ENCODE measurements around the gene ANKDD1B. TPM values are rescaled to one million over a fixed set of nuclear protein-coding genes. Genes with fewer than 3 reads are reported as not detected.

Gene ANKDD1B
- total RNA-seq, 1 donor from 2014 or later, result 3.6 TPM

DNA sequence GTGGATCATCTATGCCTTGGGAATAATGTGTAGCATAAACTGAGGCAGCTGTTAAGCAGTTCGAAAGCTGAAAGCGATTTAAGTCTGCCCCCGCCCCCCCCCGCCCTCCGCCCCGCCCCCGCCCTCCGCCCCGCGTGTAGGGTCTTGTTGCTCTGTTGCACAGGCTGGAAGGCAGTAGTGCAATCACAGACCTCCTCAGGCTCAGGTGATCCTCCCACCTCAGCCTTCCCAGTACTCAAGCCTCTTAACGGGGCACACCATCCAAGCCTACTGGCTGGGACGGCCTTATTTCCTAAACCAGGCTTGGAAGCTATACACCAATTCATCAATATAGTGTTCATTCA, 945 bp downstream of the ANKDD1B start:
- ATAC-seq (no peak), DNase-seq (ENCODE audit: low spot score) (no peak)
- intact Hi-C loops (cut with DNase I), result no loop called here

DNA sequence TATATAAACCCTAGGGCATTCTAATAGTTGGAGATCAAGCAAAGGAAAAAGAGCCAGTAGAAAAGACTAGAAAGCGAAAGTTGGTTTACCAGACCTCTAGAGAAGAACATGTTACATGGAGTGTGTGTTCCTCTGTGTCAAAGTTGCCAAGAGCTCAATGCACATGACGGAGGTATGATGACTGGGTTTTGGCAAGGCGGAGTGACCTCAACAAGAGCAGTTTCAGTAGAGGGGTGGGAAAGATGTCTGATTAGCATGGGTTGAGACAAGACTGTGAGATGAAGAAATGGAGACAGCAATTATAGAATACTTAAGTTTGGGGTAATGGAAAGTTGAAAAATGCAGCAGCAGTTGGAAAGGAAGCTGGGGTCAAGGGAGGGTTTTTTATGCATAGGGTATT, 1.6 kb downstream of the ANKDD1B start:
- ATAC-seq, result no peak
- intact Hi-C loops (cut with DNase I), result no loop called here
- no peak for DNase-seq (ENCODE audit: low spot score)

DNA sequence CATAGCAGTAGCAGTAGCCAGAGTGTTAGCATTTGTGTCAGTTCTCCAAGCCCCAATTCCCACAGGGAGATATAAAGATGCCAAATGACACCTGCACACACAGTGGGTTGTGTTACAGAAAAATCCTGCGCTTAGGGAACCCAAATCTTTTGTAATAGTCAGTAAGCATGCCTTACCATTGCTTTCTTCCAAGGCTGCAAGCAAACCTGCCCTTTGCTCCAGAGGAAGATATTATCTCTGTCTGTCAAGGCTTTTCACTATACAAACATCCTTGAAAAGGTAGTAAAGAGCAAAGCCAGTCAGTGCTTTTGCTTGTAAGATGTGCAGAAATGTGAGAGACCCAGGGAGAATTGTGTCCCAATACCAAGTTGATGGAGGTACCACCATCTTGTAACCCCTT, 2.9 kb downstream of the ANKDD1B start:
- DNase-seq (ENCODE audit: low spot score) (no peak), ATAC-seq (no peak)
- intact Hi-C loops (cut with DNase I), result no loop called here

DNA sequence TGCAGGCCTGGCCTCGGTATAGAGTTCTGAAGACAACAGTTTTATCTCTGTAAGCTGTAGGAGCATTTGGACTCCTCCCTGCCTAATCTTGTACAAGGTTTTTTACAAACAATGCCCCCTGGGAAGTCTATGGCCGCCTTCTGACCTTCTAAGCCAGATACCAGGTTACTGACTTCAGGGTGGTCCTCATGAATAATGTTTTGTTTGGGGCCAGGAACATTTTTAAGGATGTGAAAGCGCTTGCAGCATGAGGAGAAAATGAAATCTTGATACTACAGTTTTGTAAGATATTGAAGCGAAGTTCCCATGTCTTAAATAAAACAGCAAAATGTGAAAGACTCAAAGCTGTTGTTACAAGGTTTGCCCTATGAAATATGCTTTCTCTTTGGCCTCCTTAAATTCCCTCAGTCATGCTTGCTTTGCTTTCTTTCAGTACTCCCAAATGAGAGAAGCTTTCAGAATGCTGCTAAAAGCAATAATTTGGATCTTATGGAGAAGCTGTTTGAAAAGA, 5.2 kb downstream of the ANKDD1B start:
- intact Hi-C loops (cut with DNase I), result no loop called here
- DNase-seq (ENCODE audit: low spot score) (no peak), ATAC-seq (peak; percentile 72)

DNA sequence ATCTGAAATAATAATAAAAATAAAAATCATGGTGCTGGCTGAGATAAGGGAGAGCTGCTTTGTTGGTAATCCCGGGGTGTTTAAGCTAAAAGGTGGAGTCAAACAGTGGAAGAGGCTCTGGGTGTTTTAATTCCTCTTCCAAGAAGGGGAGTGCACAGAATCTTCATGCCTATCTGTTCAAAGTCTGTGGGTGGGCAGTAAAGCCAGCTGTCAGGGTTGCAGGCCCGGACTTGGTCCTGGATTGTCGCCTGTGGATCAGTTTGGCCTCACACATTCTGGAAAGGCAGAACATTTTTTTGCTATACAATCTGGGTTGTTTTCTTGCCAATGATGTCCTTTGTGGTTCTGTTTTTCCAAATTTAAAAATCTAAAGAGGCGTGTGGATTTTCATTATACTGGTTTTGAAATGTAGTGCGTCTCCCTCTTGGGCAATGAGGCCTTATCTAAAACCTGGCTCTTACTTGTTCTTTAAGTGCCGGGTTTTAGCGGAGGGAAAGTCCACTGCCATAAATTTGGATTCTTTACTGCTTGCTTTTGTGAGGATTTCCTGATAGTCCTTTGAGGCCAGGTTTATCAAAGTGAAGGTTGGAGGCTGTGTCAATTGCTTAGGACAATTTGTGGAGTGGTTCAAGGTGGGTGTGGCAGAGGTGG, 5.8 kb downstream of the ANKDD1B start:
- intact Hi-C loops (cut with DNase I), result no loop called here
- DNase-seq (ENCODE audit: low spot score) (no peak), ATAC-seq (peak; percentile 40)

DNA sequence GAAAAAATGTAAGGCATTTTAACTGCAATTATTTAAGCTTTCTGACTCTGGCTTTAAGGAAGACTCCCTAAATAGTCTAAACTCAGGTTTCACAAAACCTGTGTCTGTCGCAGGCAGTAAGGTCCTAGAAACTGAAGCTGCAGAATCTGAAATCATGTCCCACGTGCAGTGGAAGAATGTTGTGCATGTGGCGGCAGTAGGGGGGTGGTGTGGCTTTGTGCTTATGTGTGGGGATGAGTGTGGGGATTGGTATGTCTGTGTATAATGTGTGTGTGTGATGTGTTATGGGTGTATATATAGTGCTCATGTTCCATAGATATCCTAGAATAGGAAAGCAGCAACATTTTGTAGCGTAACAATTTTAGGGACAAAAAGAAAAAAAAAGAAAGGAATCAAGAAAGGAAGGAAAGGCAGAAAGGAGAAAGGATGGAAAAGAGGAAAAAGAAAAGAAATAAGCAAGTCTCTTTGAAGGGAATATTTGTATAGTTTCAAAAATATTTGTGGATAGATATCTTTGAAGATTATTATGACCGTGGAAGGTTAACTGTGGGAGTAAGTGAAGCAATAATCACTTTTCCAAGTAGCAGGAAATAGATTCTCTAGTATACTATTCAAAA, 6.6 kb downstream of the ANKDD1B start:
- intact Hi-C loops (cut with DNase I), result no loop called here

DNA sequence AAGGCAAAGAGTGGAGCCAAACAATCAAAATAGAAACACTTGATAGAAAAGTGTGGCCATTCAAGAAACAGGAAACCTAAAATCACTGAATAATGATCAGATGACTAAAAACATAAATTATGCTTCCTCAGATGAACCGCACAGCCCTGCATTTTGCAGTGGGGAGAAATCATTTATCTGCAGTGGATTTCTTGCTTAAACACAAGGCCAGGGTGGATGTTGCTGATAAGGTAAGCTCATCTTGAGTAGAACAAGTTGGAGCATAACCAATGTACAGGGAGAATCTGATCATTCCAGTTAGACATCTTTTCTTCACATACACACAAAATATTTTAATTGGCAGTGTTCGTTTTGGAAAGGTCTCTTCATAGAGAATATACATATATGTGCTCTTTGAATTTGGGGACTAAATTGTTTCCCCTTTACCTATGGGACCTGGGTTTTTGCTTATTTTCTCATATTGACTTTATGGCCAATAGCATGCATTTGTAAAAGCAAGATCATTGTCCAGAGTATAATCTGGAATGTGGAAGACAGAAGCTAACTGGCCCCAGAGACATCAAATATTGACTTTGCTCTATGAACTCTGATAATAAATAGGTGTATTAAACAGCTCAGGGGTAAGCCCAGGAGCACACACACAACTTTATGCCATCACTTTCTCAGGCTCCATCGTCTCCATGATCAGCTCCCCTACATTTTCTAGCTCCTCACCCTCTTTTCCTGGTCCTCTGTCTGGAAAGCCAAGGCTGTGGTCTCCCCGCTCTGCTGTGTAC, 9.1 kb downstream of the ANKDD1B start:
- ATAC-seq (no peak), DNase-seq (ENCODE audit: low spot score) (no peak)
- intact Hi-C loops (cut with DNase I), result no loop called here

More for the DNA sequence above, 6.6 kb downstream of the ANKDD1B start:
- DNase-seq (ENCODE audit: low spot score), result no peak
- ATAC-seq, result no peak

DNA sequence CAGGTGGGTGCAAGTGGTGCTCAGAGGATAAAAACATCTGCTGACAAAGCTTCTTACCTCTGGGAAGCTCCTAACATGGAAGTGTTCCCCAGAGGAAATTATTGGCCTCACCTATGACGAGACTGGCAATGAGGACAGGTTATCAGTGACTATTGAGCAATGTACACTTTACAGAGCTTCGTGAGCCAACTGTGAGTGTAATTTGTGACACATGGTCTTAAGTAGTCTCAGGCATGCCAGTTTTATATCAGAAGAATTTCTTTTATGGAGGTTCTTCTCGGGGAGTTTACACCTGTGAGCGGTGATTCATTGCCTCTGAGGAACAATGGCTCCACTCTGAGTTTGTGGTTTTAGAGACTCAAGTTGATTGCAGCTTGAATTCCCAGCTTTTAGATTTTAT, 11.3 kb downstream of the ANKDD1B start:
- no peak for ATAC-seq
- DNase-seq (ENCODE audit: low spot score), result no peak
- intact Hi-C loops (cut with DNase I), result no loop called here

- intact Hi-C loops (cut with DNase I), result no loop called here
- DNase-seq (ENCODE audit: low spot score), result no peak
Observed at GRCh38 chr5:75623846-75624245, 12.6 kb downstream of the ANKDD1B start.

DNA sequence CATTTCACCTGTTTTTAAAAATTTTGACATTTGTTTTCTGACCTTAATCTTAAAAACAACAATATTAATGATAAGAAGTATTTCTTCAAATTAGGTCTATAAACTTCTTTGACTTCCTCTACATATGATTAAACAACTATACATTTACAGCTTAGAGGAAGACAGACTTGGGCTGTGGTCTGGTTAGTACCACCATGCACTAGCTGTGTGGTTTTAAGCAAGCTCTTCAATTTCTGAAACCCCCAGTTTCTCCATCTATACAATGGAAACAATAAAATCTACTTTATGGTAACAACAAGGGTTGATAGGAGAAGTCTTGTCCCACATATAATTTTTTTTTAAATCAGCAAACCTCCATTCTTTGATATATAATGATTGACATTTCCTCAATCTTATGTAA, 15.7 kb downstream of the ANKDD1B start:
- DNase-seq (ENCODE audit: low spot score) (no peak), ATAC-seq (no peak)
- intact Hi-C loops (cut with DNase I), result no loop called here

More at GRCh38 chr5:75623846-75624245, 12.6 kb downstream of the ANKDD1B start:
- no peak for ATAC-seq

- intact Hi-C loops (cut with DNase I), result no loop called here
- no peak for DNase-seq (ENCODE audit: low spot score)
- peak; percentile 26 for ATAC-seq
Observed at GRCh38 chr5:75627801-75628200, 16.5 kb downstream of the ANKDD1B start.

DNA sequence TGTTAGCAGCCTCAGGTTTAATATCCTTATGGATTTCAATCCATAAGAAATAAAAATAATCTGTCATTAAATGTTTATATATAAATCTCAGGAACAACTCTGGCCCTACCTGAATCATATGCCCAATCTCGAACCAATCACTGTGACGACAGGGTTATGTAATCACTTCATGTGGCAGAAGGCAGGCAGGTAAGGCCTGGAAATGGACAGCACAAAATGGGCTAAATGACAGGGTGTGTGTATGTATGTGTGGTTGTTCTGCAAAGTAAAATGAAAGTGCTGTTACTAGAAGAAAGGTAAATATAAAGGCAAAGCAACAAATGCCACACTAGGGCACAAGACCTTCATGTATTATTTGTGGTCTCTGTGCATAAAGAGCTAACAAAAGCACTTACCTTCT, 19.6 kb downstream of the ANKDD1B start:
- intact Hi-C loops (cut with DNase I), result no loop called here
- ATAC-seq (no peak), DNase-seq (ENCODE audit: low spot score) (no peak)

DNA sequence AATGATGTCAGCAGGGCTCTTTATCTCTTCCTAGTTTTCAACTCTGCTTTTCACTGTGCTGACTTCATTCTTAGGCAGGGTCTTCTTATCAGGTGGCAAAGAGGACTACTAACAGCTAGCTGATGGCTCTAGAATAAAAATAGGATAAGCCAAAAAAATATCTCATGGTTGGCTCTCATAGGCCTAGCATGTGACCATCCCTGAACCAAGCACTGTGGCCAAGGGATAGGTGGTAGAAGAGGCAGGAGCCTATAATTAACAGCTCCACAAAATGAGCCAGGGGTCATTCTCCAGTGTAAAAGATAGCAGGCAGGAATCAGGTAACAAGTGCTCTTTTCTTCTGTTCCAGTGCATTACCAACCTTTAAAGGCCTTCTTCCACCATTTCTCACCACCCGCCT, 21.1 kb downstream of the ANKDD1B start:
- intact Hi-C loops (cut with DNase I), result no loop called here
- DNase-seq (ENCODE audit: low spot score) (no peak), ATAC-seq (no peak)

- no peak for ATAC-seq
- intact Hi-C loops (cut with DNase I), result no loop called here
Observed at GRCh38 chr5:75637949-75638348, 26.7 kb downstream of the ANKDD1B start.

GRCh38 chr5:75639535-75640311, 28.5 kb downstream of the ANKDD1B start:
- no peak for DNase-seq (ENCODE audit: low spot score)
- ATAC-seq, result no peak
- intact Hi-C loops (cut with DNase I), result no loop called here

More at GRCh38 chr5:75637949-75638348, 26.7 kb downstream of the ANKDD1B start:
- no peak for DNase-seq (ENCODE audit: low spot score)

GRCh38 chr5:75640395-75640794, 29.1 kb downstream of the ANKDD1B start:
- DNase-seq (ENCODE audit: low spot score), result no peak
- intact Hi-C loops (cut with DNase I), result no loop called here
- no peak for ATAC-seq

GRCh38 chr5:75640826-75641225, 29.6 kb downstream of the ANKDD1B start:
- DNase-seq (ENCODE audit: low spot score) (no peak), ATAC-seq (no peak)
- intact Hi-C loops (cut with DNase I), result no loop called here

DNA sequence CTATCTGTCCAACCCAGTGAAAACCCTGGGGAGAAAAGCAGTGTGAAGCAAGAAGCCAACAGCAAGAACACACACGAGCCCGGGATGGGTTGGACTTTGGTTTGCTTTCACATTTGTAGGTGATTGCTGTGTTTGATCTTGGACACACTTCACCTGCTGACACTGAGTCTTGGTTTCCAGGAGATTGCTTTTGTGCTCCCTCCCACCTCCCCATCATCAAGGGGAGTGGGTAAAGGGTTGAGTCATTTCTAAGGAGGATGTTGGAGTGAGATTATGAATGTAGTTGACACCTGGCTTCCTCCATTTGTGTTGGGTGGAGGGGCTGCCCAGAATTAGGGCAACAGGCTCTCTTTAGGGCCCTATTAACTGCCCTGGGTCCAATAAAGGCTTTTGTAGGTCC, 37.5 kb downstream of the ANKDD1B start:
- ATAC-seq, result no peak
- intact Hi-C loops (cut with DNase I), result no loop called here

DNA sequence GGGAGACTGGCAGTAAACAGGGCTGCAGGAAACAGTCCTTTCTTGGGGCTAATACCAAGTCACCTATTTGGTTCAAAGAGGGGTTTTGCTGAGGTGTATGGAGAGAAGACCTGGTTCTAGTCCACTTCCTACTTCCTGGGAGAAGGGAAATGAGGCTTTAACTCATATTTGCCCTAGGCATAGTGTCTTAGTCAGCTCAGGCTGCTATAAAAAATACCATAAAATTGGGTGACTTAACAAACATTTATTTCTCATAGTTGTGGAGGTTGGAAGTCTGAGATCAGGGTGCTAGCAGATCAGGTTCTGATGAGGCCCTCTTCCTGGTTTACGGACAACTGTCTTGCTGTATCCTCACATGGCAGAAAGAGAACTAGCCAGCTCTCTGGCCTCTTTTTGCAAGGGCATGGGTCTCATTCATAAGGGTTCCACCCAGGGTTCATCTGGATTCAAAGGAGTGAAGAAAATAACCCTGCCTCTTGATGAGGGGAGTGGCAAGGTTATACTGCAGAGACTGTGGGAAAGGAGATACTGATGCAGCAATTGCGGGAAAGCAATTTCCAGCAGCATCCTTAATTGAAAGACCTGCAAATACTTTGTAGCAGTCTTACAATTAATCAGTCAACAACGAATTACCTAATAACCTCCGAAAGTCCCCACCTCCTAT, 40.5 kb downstream of the ANKDD1B start:
- intact Hi-C loops (cut with DNase I), result no loop called here

More for the DNA sequence above, 37.5 kb downstream of the ANKDD1B start:
- no peak for DNase-seq (ENCODE audit: low spot score)

More for the DNA sequence above, 40.5 kb downstream of the ANKDD1B start:
- ATAC-seq, result no peak
- DNase-seq (ENCODE audit: low spot score), result no peak
